ELF-1 (cell line): ENCODE data around the gene POM121L12.

Source experiments
- DNase-seq: peaks from one replicate; pipeline ENCODE4 v3.0.0-alpha.2; 2016; ENCODE audit warnings: low read depth, low spot score

The POM121L12 gene

GRCh38 chr7:53035499-53036412, at the start of gene POM121L12:
Gene POM121L12 (plus strand): TSS chr7:53035633. CDS start chr7:53035672, 39 bp downstream.
- no peak for DNase-seq

- no peak for DNase-seq
These were observed 43.4 kb upstream of the POM121L12 start for GRCh38 chr7:52992001-52992400.

- no peak for DNase-seq
These were observed 42.8 kb upstream of the POM121L12 start for GRCh38 chr7:52992479-52993162.

- no peak for DNase-seq
These were observed 39.8 kb upstream of the POM121L12 start for GRCh38 chr7:52995676-52996075.

GRCh38 chr7:53001221-53001620, 34.2 kb upstream of the POM121L12 start:
- DNase-seq = no peak

GRCh38 chr7:53002389-53002788, 33.0 kb upstream of the POM121L12 start:
- no peak for DNase-seq

- no peak for DNase-seq
These were observed 31.6 kb upstream of the POM121L12 start for GRCh38 chr7:53003653-53004445.

- no peak for DNase-seq
These were observed 21.5 kb upstream of the POM121L12 start for GRCh38 chr7:53013925-53014324.

GRCh38 chr7:53015463-53015862, 20.0 kb upstream of the POM121L12 start:
- no peak for DNase-seq

- no peak for DNase-seq
These were observed 12.5 kb upstream of the POM121L12 start for GRCh38 chr7:53022893-53023292.

- no peak for DNase-seq
These were observed 13.2 kb downstream of the POM121L12 start for GRCh38 chr7:53048638-53049037.

- no peak for DNase-seq
These were observed 15.0 kb downstream of the POM121L12 start for GRCh38 chr7:53050433-53050832.

GRCh38 chr7:53059591-53059990, 24.2 kb downstream of the POM121L12 start:
- no peak for DNase-seq

- DNase-seq = no peak
These were observed 24.6 kb downstream of the POM121L12 start for GRCh38 chr7:53060066-53060465.

GRCh38 chr7:53062796-53063195, 27.4 kb downstream of the POM121L12 start:
- no peak for DNase-seq

GRCh38 chr7:53068673-53069072, 33.2 kb downstream of the POM121L12 start:
- DNase-seq = no peak

GRCh38 chr7:53070883-53071282, 35.5 kb downstream of the POM121L12 start:
- no peak for DNase-seq
